Body of pancreas (tissue), 4 donors: Measurements from ENCODE around the gene OR8G1.

Source experiments
- POLR2A ChIP-seq, 3 donors: fragments of 450-650 bp; IDR thresholded peaks; one replicate each; pipeline ENCODE4 v1.6.1; 2016; ENCODE audit warnings: antibody characterized with exemption in 3 of 3, mild to moderate bottlenecking in 2 of 3
- TF ChIP-seq, protein P1 (sequence below), 7 experiments: fragments of 450-650 bp in 4 of 7; fragments of 200-600 bp in 3 of 7; sonication (generic) in 3 of 7; IDR thresholded peaks; one replicate each; pipeline ENCODE4 v1.5.1; 2016 to 2019; ENCODE audit warnings: antibody characterized with exemption in 7 of 7

GRCh38 chr11:124210421-124210820, 30.5 kb upstream of the OR8G1 start:
- TF ChIP-seq, protein P1, sequence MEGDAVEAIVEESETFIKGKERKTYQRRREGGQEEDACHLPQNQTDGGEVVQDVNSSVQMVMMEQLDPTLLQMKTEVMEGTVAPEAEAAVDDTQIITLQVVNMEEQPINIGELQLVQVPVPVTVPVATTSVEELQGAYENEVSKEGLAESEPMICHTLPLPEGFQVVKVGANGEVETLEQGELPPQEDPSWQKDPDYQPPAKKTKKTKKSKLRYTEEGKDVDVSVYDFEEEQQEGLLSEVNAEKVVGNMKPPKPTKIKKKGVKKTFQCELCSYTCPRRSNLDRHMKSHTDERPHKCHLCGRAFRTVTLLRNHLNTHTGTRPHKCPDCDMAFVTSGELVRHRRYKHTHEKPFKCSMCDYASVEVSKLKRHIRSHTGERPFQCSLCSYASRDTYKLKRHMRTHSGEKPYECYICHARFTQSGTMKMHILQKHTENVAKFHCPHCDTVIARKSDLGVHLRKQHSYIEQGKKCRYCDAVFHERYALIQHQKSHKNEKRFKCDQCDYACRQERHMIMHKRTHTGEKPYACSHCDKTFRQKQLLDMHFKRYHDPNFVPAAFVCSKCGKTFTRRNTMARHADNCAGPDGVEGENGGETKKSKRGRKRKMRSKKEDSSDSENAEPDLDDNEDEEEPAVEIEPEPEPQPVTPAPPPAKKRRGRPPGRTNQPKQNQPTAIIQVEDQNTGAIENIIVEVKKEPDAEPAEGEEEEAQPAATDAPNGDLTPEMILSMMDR (IDR thresholded peaks at IDR 0.05), result no peak
- TF ChIP-seq POLR2A (IDR thresholded peaks at IDR 0.05), result no peak
